Transverse colon (tissue), 4 donors: ENCODE measurements around the gene PLK1. TPM values are rescaled to one million over a fixed set of nuclear protein-coding genes. Genes with fewer than 3 reads are reported as not detected.

Experiments
- DNase-seq: peaks from one replicate; pipeline ENCODE4 v3.0.0-alpha.2; 2019
- H3K27ac ChIP-seq, 4 donors: fragments of 200-600 bp; sonication (generic); 2 replicates each; pipeline ENCODE4 v1.5.1; 2016 to 2018; ENCODE audit warnings: inconsistent platforms in 4 of 4
- H3K27me3 ChIP-seq: fragments of 200-600 bp; sonication (generic); 2 replicates; pipeline ENCODE4 v1.5.1; 2017; ENCODE audit warnings: inconsistent platforms
- H3K36me3 ChIP-seq, 4 donors: fragments of 200-600 bp; sonication (generic); 2 replicates each; pipeline ENCODE4 v1.5.1; 2017 to 2019; ENCODE audit warnings: inconsistent platforms in 4 of 4
- H3K4me1 ChIP-seq, 4 donors: fragments of 200-600 bp; sonication (generic); 2 replicates each; pipeline ENCODE4 v1.5.1; 2017 to 2020; ENCODE audit warnings: inconsistent platforms in 4 of 4
- H3K4me3 ChIP-seq, 4 donors: fragments of 200-600 bp; sonication (generic); 1 replicate in 1 of 4; 2 replicates in 3 of 4; pipeline versions ENCODE4 v1.5.1 to v1.6.1; 2017 to 2019; ENCODE audit warnings: inconsistent platforms in 4 of 4
- H3K9me3 ChIP-seq, 2 donors: fragments of 200-600 bp; sonication (generic); 2 replicates each; pipeline ENCODE4 v1.5.1; 2017 to 2019; ENCODE audit warnings: inconsistent platforms in 2 of 2
- CTCF ChIP-seq, 5 experiments: fragments of 200-600 bp in 3 of 5; fragments of 450-650 bp in 2 of 5; sonication (generic) in 3 of 5; IDR thresholded peaks; 1 replicate in 2 of 5; 2 replicates in 3 of 5; pipeline ENCODE4 v1.5.1; 2016 to 2017; ENCODE audit warnings: antibody characterized with exemption in 5 of 5, inconsistent platforms in 3 of 5, mild to moderate bottlenecking in 2 of 5, moderate library complexity in 1 of 5
- EP300 ChIP-seq: sonication (generic); formaldehyde crosslinking; IDR thresholded peaks from one replicate; pipeline ENCODE4 v1.6.1; 2017; ENCODE audit warnings: antibody characterized with exemption, low read depth
- POLR2A ChIP-seq: fragments of 450-650 bp; IDR thresholded peaks from one replicate; pipeline ENCODE4 v1.6.1; 2016; ENCODE audit warnings: antibody characterized with exemption, mild to moderate bottlenecking, moderate library complexity
- POLR2AphosphoS5 ChIP-seq, 3 donors: sonication (generic); formaldehyde crosslinking; IDR thresholded peaks; one replicate each; pipeline ENCODE4 v1.6.1; 2016; ENCODE audit warnings: antibody characterized with exemption in 3 of 3
- WGBS, 2 donors: methylation state at CpG; one replicate each; pipeline ENCODE4 v1.1.5; 2018; ENCODE audit warnings: low coverage in 1 of 2; 5-methylcytosine and 5-hydroxymethylcytosine counted together
- in situ Hi-C, 4 donors: fragments of 200-750 bp; cut with MboI; loops; one replicate each; pipeline versions ENCODE4 v1.15.0 to v1.15.1; 2017; ENCODE audit warnings: low sequenced_read_pairs in 3 of 4, low pct_ligation_motif_present in 1 of 4, low pct_unique_long_range_greater_than_20kb in 1 of 4
- intact Hi-C: fragments of 100-400 bp; cut with DNase I; formaldehyde crosslinking; loops from one replicate; pipeline ENCODE4 v1.15.1; 2023; ENCODE audit warnings: low total_unique reads
- total RNA-seq, 4 donors: library from RNA; depleted of rRNA; stranded (reverse); fragments of >200 nt; gene quantifications; one replicate each; pipeline ENCODE4 v1.1.0, GENCODE V29; 2016

PLK1 gene
- total RNA-seq, 4 donors from 2014 or later, result 1.5 to 20.1 (median 4.3) TPM

- Histone ChIP-seq H3K4me3 (no peak overlapping the region), H3K4me1 (no peaks in the 10 kb centered on the region), H3K36me3 (peaks cover 0 to 25% (median 8%) of the 10 kb centered on the region in 4 donors), H3K27ac (no peak overlapping the region), H3K9me3 (no peaks in the 10 kb centered on the region), H3K27me3 (no peaks in the 10 kb centered on the region)
- 81 to 87% methylated on average over 4 of the region's 4 CpGs for WGBS, 2 donors
- in situ Hi-C loops (no loop called here), intact Hi-C loops (no loop called here)
- TF ChIP-seq EP300 (no peak), POLR2A (no peak), POLR2AphosphoS5 (IDR thresholded peaks at IDR 0.05) (no peak), CTCF (IDR thresholded peaks at IDR 0.05) (no peak)
- no peak for DNase-seq
These were observed 27.8 kb upstream of the PLK1 start for GRCh38 chr16:23650674-23651416.

- H3K36me3 ChIP-seq, result peaks cover 0 to 14% (median 6%) of the 10 kb centered on the region in 4 donors
- no peak overlapping the region for H3K4me3 ChIP-seq
- TF ChIP-seq POLR2AphosphoS5 (IDR thresholded peaks at IDR 0.05) (no peak), POLR2A (no peak), EP300 (no peak), CTCF (IDR thresholded peaks at IDR 0.05) (no peak)
- no peaks in the 10 kb centered on the region for H3K4me1 ChIP-seq
- in situ Hi-C loops (no loop called here), intact Hi-C loops (no loop called here)
- no peaks in the 10 kb centered on the region for H3K27me3 ChIP-seq
- no peak for DNase-seq
- 65 to 80% methylated on average over 4 of the region's 4 CpGs for WGBS, 2 donors
- H3K9me3 ChIP-seq, result no peaks in the 10 kb centered on the region
- no peak overlapping the region for H3K27ac ChIP-seq
These were observed 26.7 kb upstream of the PLK1 start for GRCh38 chr16:23651943-23652468.

- H3K27ac ChIP-seq, result no peak overlapping the region
- no peak overlapping the region for H3K4me3 ChIP-seq
- TF ChIP-seq CTCF (IDR thresholded peaks at IDR 0.05) (no peak), EP300 (no peak), POLR2AphosphoS5 (IDR thresholded peaks at IDR 0.05) (no peak), POLR2A (no peak)
- intact Hi-C loops (no loop called here), in situ Hi-C loops (no loop called here)
- peaks cover 0 to 92% (median 34%) of the 10 kb centered on the region in 4 donors for H3K36me3 ChIP-seq
- H3K9me3 ChIP-seq, result no peaks in the 10 kb centered on the region
- no peaks in the 10 kb centered on the region for H3K4me1 ChIP-seq
- WGBS, 2 donors, result 87 to 90% methylated on average over 2 of the region's 2 CpGs
- no peaks in the 10 kb centered on the region for H3K27me3 ChIP-seq
- DNase-seq, result no peak
These were observed 14.8 kb upstream of the PLK1 start for GRCh38 chr16:23663918-23664317.

GRCh38 chr16:23666571-23667354 is 11.9 kb upstream of the PLK1 start:
- Histone ChIP-seq H3K27ac (no peak overlapping the region), H3K36me3 (peaks cover 0 to 67% (median 26%) of the 10 kb centered on the region in 4 donors), H3K4me3 (no peak overlapping the region), H3K4me1 (no peaks in the 10 kb centered on the region), H3K9me3 (no peaks in the 10 kb centered on the region), H3K27me3 (no peaks in the 10 kb centered on the region)
- DNase-seq, result no peak
- TF ChIP-seq EP300 (no peak), CTCF (IDR thresholded peaks at IDR 0.05) (no peak), POLR2A (no peak), POLR2AphosphoS5 (IDR thresholded peaks at IDR 0.05) (no peak)
- 90 to 94% methylated on average over 4 to 7 of the region's 7 CpGs for WGBS, 2 donors
- in situ Hi-C loops (no loop called here), intact Hi-C loops (no loop called here)
